ENCODE measurements around the gene CDH8.
"Not testable (repeated sequence)": the region's sequence is repeated elsewhere in the genome, so short reads cannot be mapped to it uniquely, and the experiment has no call there.

The CDH8 gene

DNA sequence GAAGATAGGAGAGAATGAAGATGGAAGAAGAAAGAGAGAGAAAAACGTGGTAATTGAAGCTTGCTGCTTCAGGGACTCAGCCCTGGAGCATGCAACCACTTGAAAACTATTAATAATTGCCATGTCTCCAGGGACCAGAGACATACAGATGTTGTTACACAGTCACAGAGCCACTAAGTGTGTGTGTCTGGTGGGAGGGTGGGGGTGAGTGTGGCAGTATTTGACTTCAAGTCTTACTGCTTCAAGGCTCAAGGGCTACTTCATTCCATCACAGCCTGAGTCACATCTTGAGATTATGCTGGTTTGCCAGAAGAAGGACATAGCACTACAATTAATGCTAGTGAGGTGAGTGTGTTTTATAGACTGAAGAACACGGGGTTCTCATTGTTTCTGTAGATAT, 202.2 kb downstream of the CDH8 start:
- no peak for DNase-seq

GRCh38 chr16:61831351-61831917, 204.8 kb downstream of the CDH8 start:
- no peak for DNase-seq

DNA sequence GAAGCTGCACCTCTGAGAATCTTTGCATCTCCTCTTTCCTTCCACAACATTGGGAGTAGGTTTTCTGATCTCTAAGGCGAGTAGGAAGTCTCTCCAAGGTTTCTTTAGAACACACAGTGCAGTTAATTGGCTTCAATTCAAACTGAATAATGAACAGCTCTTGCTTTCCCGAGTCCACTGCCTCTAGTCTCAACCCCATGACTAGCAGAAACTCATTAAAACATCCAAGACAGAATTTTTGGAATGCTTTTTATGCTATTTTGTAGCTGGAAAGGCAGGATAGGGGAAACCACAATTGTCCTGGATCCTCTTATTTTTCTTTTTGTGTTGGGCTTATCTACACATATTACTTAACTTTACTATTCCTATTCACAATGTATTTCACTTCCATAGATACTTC, 206.6 kb downstream of the CDH8 start:
- DNase-seq: no peak

GRCh38 chr16:61823326-61823725, 212.9 kb downstream of the CDH8 start:
- no peak for DNase-seq

DNA sequence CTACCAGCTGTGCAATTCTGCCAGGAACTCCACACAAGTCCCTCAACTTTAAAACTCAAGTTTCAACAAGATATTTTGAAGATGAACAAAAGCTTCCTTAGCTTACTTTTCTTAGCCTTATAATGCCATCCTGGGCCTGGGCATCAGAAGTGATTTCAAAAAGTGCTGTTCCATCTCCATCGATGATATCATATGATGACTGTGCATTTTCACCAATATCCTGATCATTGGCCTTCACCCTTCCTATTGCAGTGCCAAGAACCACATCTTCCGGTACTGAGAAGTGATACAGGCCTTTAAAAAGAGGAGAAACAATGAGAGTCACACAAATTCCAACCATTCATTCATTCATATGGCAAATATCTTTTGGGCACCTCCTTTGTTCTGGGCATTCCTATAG, 215.4 kb downstream of the CDH8 start:
- DNase-seq: no peak

- DNase-seq: no peak
Measured at GRCh38 chr16:61820398-61820797, 215.8 kb downstream of the CDH8 start.

- no peak for DNase-seq
Measured at GRCh38 chr16:61818850-61819249, 217.4 kb downstream of the CDH8 start.

GRCh38 chr16:61817583-61818278, 218.5 kb downstream of the CDH8 start:
- no peak for DNase-seq

GRCh38 chr16:61814726-61815347, 221.4 kb downstream of the CDH8 start:
- DNase-seq: no peak

DNA sequence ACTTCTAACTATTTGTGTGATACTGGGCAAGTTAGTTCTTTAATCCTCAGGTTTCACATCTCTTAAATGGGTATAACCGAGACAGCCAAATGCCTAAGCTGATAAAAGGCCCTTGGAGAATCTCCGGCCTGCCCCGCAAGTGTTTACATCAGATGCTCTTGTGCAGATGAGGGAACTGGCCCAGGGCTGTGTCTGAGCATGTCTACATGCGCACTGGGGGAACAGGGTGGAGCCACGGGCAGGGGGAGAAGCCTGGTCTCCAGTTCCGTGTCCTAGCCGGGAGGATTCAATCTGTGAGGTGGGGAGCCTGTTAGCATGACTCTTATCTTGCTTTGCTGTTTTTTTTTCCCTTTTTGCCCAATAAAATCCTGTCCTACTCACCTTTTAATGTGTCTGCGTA, 222.9 kb downstream of the CDH8 start:
- no peak for DNase-seq

DNA sequence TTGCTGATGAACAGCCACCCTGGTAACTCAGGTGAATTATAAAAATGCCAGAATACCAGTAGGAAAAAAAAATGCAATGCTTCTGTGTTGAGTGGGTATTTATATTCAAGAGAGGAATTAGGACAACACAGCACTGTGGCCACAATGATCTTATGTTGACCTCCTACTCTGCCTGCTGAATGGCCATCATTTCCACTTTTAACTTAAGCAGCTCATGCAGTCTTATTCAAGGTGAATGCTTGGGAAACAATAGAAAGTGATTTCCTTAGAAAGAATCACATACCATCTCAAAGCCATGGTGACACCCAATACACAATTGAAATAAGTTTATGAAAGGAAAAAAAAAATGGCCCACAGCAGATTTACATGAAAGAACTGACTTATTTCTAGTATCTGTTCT, 224.0 kb downstream of the CDH8 start:
- no peak for DNase-seq

- no peak for DNase-seq
Measured at GRCh38 chr16:61807551-61807950, 228.7 kb downstream of the CDH8 start.

GRCh38 chr16:61801217-61801616, 235.0 kb downstream of the CDH8 start:
- not testable (repeated sequence) for DNase-seq

GRCh38 chr16:61798741-61799140, 237.5 kb downstream of the CDH8 start:
- DNase-seq: no peak

- no peak for DNase-seq
Measured at GRCh38 chr16:61797961-61798507, 238.2 kb downstream of the CDH8 start.

DNA sequence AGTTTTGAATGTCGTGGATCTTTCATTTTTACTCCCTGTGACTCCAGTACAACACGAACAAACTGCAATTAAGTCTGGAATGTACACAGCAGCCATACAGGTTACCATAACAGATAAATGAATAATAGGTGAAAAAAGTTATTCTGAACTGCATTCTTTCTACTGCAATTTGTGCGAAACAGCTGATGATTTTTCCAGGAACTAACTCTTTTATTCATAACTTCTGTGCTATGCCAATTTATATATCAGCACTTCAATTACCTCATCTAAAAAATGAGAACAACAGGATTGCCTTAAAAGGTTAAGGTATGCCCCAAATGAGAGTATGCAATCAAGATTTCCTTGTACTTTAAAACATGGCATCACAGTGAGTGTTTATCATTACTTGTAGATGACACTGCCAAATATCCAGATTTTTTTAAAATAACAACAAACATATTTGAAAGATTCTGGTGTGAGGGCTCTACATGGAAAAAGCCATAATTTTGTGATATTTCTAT, 238.9 kb downstream of the CDH8 start:
- DNase-seq: no peak

DNA sequence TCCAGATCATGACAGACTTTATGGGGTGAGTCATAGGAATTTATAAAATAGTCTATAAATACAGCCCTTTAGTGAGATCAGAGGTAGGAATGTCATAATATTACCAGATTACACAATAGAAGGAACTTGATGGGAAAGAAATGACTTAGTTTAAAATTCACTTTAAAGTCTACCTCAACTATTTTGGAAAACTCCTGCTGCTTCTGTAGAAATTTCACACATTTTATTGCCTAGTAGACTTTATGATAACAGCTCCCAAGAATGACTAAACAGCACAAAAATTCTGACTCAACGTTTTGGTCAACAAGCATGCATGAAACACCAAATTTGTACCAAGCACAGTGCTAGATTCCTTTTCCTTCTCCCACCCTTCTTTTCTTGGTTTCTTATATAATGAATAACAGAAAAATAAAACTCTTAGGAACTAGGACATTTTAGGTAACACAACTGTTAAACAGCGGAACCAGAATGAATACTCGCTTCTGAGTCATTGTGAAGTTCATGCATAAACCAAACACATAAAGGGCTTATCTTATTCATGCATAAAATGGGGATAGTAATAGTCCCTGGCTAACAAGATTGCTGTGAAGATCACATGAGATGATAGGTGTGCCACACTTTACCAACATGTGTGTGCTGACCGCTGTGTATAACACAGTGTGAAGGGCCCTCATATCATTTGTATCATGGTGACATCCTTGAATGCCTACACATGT, 243.9 kb downstream of the CDH8 start:
- DNase-seq: no peak

DNA sequence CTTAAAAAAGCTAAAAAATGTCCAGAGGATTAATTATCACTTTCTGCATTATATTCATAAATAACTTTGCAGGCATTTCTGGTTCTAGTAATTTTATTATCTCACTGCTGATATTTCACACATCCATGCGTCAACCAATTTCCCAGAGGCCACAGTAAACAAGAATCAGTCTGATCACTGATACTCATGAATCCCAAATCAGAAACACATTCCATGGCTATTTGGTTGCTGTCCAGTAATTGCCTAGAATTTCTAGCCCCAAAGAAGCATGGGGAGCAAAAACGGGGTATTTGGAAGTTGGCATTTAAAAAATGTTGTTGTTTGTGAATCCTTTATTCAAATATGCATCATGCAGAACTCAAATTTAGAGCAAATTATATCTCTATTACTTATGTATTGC, 244.8 kb downstream of the CDH8 start:
- DNase-seq: no peak

DNA sequence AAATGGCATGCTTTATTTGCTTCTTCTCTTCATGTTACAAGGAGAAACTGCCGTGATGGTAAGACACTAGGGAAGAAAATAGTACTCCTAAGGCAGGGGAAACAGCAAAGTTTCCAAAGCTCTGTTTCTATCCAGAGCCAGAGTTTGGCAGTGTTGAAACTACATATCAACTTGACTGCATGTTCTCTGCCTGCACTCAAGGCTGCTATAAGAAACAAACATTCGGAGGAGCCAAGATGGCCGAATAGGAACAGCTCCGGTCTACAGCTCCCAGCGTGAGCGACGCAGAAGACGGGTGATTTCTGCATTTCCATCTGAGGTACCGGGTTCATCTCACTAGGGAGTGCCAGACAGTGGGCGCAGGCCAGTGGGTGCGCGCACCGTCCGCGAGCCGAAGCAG, 254.4 kb downstream of the CDH8 start:
- DNase-seq: not testable (repeated sequence)

GRCh38 chr16:61780161-61780560, 256.1 kb downstream of the CDH8 start:
- no peak for DNase-seq

- no peak for DNase-seq
Measured at GRCh38 chr16:61770301-61770700, 265.9 kb downstream of the CDH8 start.

GRCh38 chr16:61763991-61764390, 272.2 kb downstream of the CDH8 start:
- no peak for DNase-seq

GRCh38 chr16:61763013-61763412, 273.2 kb downstream of the CDH8 start:
- no peak for DNase-seq
